Calu3 (cell line): ENCODE data around the gene NMT1. TPM values are rescaled to one million over a fixed set of nuclear protein-coding genes. Genes with fewer than 3 reads are reported as not detected.

Source experiments
- BruUV-seq: library from RNA; stranded (reverse); fragments of 400-500 nt; replicated peaks from 2 replicates; lab custom pipeline; 2021; lab: Mats Ljungman, UMichigan
- CTCF ChIA-PET: fragments of 300-600 bp; sonication (Branson Sonifier 250); formaldehyde crosslinking; loops from one replicate; lab custom pipeline; 2022; ENCODE audit warnings: antibody characterized with exemption; lab: Charles Lee
- DNase-seq: peaks from one replicate; pipeline ENCODE4 v3.0.0; 2022
- H3K27ac Mint-ChIP-seq: one replicate; pipeline ENCODE4 v1.8.0; 2022; ENCODE audit warnings: mixed read lengths; ENCODE audit not compliant: unreplicated experiment
- H3K27me3 Mint-ChIP-seq: one replicate; pipeline ENCODE4 v1.8.0; 2022; ENCODE audit warnings: mixed read lengths; ENCODE audit not compliant: unreplicated experiment
- H3K36me3 Mint-ChIP-seq: one replicate; pipeline ENCODE4 v1.8.0; 2022; ENCODE audit warnings: mild to moderate bottlenecking, moderate library complexity, mixed read lengths; ENCODE audit not compliant: insufficient read depth, unreplicated experiment
- H3K4me1 Mint-ChIP-seq: one replicate; pipeline ENCODE4 v1.8.0; 2022; ENCODE audit warnings: mild to moderate bottlenecking, low read depth, mixed read lengths; ENCODE audit not compliant: unreplicated experiment
- H3K4me3 Mint-ChIP-seq: one replicate; pipeline ENCODE4 v1.8.0; 2022; ENCODE audit warnings: mild to moderate bottlenecking, low read depth, moderate library complexity, mixed read lengths; ENCODE audit not compliant: unreplicated experiment
- H3K9me3 Mint-ChIP-seq: one replicate; pipeline ENCODE4 v1.8.0; 2022; ENCODE audit warnings: low read depth, mixed read lengths; ENCODE audit not compliant: unreplicated experiment
- intact Hi-C: fragments of 100-400 bp; cut with micrococcal nuclease; formaldehyde crosslinking; loops from one replicate; pipeline ENCODE4 v1.10.0; 2022; ENCODE audit not compliant: unreplicated experiment
- total RNA-seq: library from RNA; stranded (reverse); gene quantifications from 2 replicates; pipeline ENCODE4 v1.2.3, GENCODE V29; 2022
- TF ChIP-seq, protein P1 (sequence below): fragments of 200-600 bp; IDR thresholded peaks from one replicate; pipeline ENCODE4 v1.8.0; 2022; ENCODE audit warnings: antibody characterized with exemption; ENCODE audit not compliant: unreplicated experiment

NMT1 gene
- total RNA-seq, 1 experiment from 2014 or later: 185 TPM

GRCh38 chr17:45096926-45097325 is 35.8 kb downstream of the NMT1 start:
- H3K27me3 Mint-ChIP-seq: no peaks in the 10 kb centered on the region
- H3K4me1 Mint-ChIP-seq: peaks cover 28% of the 10 kb centered on the region
- intact Hi-C loops: loop anchor here (5.0 kb wide), 2 partner anchors 35 to 175 kb away; partner anchors contain the start of gene PLCD3
- DNase-seq: no peak
- peaks cover 3% of the 10 kb centered on the region for H3K9me3 Mint-ChIP-seq
- H3K27ac Mint-ChIP-seq: peak overlapping the region; percentile 62
- no TSS peak for BruUV-seq
- CTCF ChIA-PET: interaction anchor here (0.6 kb wide), 1 partner anchor 37 kb away, joined by 6 read pairs; no protein-coding TSS in a partner anchor
- TF ChIP-seq, protein P1, sequence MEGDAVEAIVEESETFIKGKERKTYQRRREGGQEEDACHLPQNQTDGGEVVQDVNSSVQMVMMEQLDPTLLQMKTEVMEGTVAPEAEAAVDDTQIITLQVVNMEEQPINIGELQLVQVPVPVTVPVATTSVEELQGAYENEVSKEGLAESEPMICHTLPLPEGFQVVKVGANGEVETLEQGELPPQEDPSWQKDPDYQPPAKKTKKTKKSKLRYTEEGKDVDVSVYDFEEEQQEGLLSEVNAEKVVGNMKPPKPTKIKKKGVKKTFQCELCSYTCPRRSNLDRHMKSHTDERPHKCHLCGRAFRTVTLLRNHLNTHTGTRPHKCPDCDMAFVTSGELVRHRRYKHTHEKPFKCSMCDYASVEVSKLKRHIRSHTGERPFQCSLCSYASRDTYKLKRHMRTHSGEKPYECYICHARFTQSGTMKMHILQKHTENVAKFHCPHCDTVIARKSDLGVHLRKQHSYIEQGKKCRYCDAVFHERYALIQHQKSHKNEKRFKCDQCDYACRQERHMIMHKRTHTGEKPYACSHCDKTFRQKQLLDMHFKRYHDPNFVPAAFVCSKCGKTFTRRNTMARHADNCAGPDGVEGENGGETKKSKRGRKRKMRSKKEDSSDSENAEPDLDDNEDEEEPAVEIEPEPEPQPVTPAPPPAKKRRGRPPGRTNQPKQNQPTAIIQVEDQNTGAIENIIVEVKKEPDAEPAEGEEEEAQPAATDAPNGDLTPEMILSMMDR: no peak
- H3K36me3 Mint-ChIP-seq: peaks cover 88% of the 10 kb centered on the region
- H3K4me3 Mint-ChIP-seq: no peak overlapping the region

GRCh38 chr17:45098081-45098868 is 37.2 kb downstream of the NMT1 start:
- intact Hi-C loops: loop anchor here (5.0 kb wide), 2 partner anchors 34 to 176 kb away; partner anchors contain the start of gene PLCD3
- TF ChIP-seq, protein P1: no peak
- H3K4me3 Mint-ChIP-seq: no peak overlapping the region
- CTCF ChIA-PET: interaction anchor here (0.6 to 1.4 kb wide), 5 partner anchors 10 to 187 kb away, joined by 3 to 8 read pairs (median 3); partner anchors contain the start of gene ACBD4
- peak overlapping the region; percentile 8 for H3K27ac Mint-ChIP-seq
- peaks cover 88% of the 10 kb centered on the region for H3K36me3 Mint-ChIP-seq
- no peaks in the 10 kb centered on the region for H3K27me3 Mint-ChIP-seq
- H3K9me3 Mint-ChIP-seq: no peaks in the 10 kb centered on the region
- DNase-seq: no peak
- peaks cover 14% of the 10 kb centered on the region for H3K4me1 Mint-ChIP-seq
- BruUV-seq: no TSS peak

- H3K27ac Mint-ChIP-seq: peak overlapping the region; percentile 8
- peaks cover 6% of the 10 kb centered on the region for H3K4me1 Mint-ChIP-seq
- H3K4me3 Mint-ChIP-seq: no peak overlapping the region
- no peaks in the 10 kb centered on the region for H3K27me3 Mint-ChIP-seq
- no peaks in the 10 kb centered on the region for H3K9me3 Mint-ChIP-seq
- CTCF ChIA-PET: interaction anchor here (0.6 to 1.4 kb wide), 8 partner anchors 11 to 188 kb away, joined by 3 to 8 read pairs (median 3); partner anchors contain the start of gene ACBD4
- no TSS peak for BruUV-seq
- DNase-seq: peak; percentile 95
- TF ChIP-seq, protein P1: peak; percentile 98
- H3K36me3 Mint-ChIP-seq: peaks cover 88% of the 10 kb centered on the region
- intact Hi-C loops: loop anchor here (5.0 kb wide), 2 partner anchors 33 to 177 kb away; partner anchors contain the start of gene PLCD3
Measured at GRCh38 chr17:45098869-45099616, 37.9 kb downstream of the NMT1 start.

GRCh38 chr17:45101546-45101882 is 40.4 kb downstream of the NMT1 start:
- CTCF ChIA-PET: interaction anchor here (1.2 kb wide), 1 partner anchor 15 kb away, joined by 6 read pairs; no protein-coding TSS in a partner anchor
- no TSS peak for BruUV-seq
- Mint-ChIP-seq H3K27me3 (no peaks in the 10 kb centered on the region), H3K4me3 (no peak overlapping the region), H3K27ac (no peak overlapping the region), H3K9me3 (no peaks in the 10 kb centered on the region), H3K4me1 (peaks cover 1% of the 10 kb centered on the region), H3K36me3 (peaks cover 90% of the 10 kb centered on the region)
- TF ChIP-seq, protein P1: no peak
- intact Hi-C loops: no loop called here
- no peak for DNase-seq
